Gastroesophageal sphincter (tissue), 4 donors: ENCODE measurements around the gene PTCH1. TPM values are rescaled to one million over a fixed set of nuclear protein-coding genes. Genes with fewer than 3 reads are reported as not detected.

Experiments
- ATAC-seq: fragments of 150-250 bp; one replicate; pipeline ENCODE4 v1.9.1; 2016; ENCODE audit warnings: mild to moderate bottlenecking, moderate library complexity
- H3K27ac ChIP-seq, 4 donors: fragments of 200-600 bp; sonication (generic) in 3 of 4; 1 replicate in 3 of 4; 2 replicates in 1 of 4; pipeline ENCODE4 v1.5.1; 2016 to 2019
- H3K27me3 ChIP-seq: fragments of 200-600 bp; sonication (generic); one replicate; pipeline ENCODE4 v1.5.1; 2019
- H3K36me3 ChIP-seq, 2 donors: fragments of 200-600 bp; sonication (generic); one replicate each; pipeline ENCODE4 v1.5.1; 2019; ENCODE audit warnings: control low read depth in 1 of 2
- H3K4me1 ChIP-seq, 3 donors: fragments of 200-600 bp; sonication (generic); 1 replicate in 2 of 3; 2 replicates in 1 of 3; pipeline ENCODE4 v1.5.1; 2016 to 2019; ENCODE audit warnings: control low read depth in 2 of 3
- H3K4me3 ChIP-seq, 2 donors: fragments of 200-600 bp; sonication (generic); one replicate each; pipeline ENCODE4 v1.5.1; 2019; ENCODE audit warnings: mild to moderate bottlenecking in 1 of 2, moderate library complexity in 1 of 2
- H3K9me3 ChIP-seq, 3 donors: fragments of 200-600 bp; sonication (generic); one replicate each; pipeline ENCODE4 v1.5.1; 2017 to 2019; ENCODE audit warnings: control low read depth in 2 of 3
- EP300 ChIP-seq: sonication (generic); formaldehyde crosslinking; IDR thresholded peaks from one replicate; pipeline ENCODE4 v1.6.1; 2017; ENCODE audit warnings: antibody characterized with exemption, mild to moderate bottlenecking
- POLR2A ChIP-seq, 2 donors: fragments of 450-650 bp; IDR thresholded peaks; one replicate each; pipeline ENCODE4 v1.6.1; 2017; ENCODE audit warnings: antibody characterized with exemption in 2 of 2, mild to moderate bottlenecking in 2 of 2, moderate library complexity in 1 of 2
- POLR2AphosphoS5 ChIP-seq: sonication (generic); formaldehyde crosslinking; IDR thresholded peaks from one replicate; pipeline ENCODE4 v1.6.1; 2017; ENCODE audit warnings: antibody characterized with exemption
- WGBS, 2 donors: methylation state at CpG; one replicate each; pipeline ENCODE4 v1.1.5; 2018; ENCODE audit warnings: low coverage in 1 of 2; 5-methylcytosine and 5-hydroxymethylcytosine counted together
- total RNA-seq, 4 donors: library from RNA; depleted of rRNA; stranded (reverse); fragments of >200 nt; gene quantifications; one replicate each; pipeline ENCODE4 v1.1.0, GENCODE V29; 2016
- TF ChIP-seq, protein P1 (sequence below), 4 experiments: fragments of 200-600 bp in 2 of 4; fragments of 450-650 bp in 2 of 4; sonication (generic) in 1 of 4; IDR thresholded peaks; one replicate each; pipeline ENCODE4 v1.5.1; 2017 to 2019; ENCODE audit warnings: antibody characterized with exemption in 4 of 4, mild to moderate bottlenecking in 2 of 4, moderate library complexity in 2 of 4

The PTCH1 gene
- total RNA-seq, 4 donors from 2014 or later = 12.5 to 20.3 (median 15.5) TPM

DNA sequence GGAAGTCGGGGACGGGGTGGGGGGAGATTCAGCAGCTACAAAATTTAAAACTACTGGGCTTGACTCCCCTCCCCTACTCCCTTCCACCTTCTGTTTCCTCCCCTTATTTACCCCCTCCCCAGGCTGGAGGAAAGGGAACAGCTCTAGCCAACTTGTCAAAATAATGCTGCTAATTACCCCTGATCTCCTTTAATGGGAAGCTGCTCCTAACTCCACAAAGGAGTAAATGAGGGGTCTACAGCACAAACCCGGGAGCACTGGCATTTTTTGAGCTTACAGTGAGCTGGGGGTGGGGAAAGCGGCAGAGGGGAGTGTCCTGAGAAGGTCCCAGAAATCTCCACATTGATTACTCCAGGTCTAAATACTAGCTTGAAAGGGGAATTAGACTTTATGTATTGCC, 3.1 kb downstream of the PTCH1 start:
- no peak overlapping the region for H3K4me3 ChIP-seq
- no peak for ATAC-seq

DNA sequence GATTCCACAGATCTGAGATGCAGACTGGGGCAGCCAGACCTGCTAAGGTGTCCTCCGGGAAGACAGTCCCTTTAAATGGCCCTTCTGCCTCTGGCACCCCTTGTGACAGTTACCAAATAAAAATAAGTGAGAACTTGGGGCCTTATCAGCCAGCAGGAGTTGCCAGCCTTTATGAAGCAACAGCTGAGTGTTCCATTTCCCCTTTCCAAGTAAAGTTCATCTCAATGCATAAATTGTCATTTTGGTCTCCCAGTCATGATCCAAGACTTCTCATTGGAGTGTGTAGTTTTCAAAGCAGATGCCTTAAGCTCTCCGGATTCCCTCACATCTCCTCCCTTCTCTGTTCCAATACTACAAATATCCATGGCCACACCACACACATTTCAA, 4.1 kb downstream of the PTCH1 start:
- ATAC-seq = no peak
- no peak for TF ChIP-seq EP300
- no peak for TF ChIP-seq POLR2A (IDR thresholded peaks at IDR 0.05)
- TF ChIP-seq, protein P1, sequence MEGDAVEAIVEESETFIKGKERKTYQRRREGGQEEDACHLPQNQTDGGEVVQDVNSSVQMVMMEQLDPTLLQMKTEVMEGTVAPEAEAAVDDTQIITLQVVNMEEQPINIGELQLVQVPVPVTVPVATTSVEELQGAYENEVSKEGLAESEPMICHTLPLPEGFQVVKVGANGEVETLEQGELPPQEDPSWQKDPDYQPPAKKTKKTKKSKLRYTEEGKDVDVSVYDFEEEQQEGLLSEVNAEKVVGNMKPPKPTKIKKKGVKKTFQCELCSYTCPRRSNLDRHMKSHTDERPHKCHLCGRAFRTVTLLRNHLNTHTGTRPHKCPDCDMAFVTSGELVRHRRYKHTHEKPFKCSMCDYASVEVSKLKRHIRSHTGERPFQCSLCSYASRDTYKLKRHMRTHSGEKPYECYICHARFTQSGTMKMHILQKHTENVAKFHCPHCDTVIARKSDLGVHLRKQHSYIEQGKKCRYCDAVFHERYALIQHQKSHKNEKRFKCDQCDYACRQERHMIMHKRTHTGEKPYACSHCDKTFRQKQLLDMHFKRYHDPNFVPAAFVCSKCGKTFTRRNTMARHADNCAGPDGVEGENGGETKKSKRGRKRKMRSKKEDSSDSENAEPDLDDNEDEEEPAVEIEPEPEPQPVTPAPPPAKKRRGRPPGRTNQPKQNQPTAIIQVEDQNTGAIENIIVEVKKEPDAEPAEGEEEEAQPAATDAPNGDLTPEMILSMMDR (IDR thresholded peaks at IDR 0.05) = no peak
- no peak for TF ChIP-seq POLR2AphosphoS5
- WGBS, 2 donors = 69 to 82% methylated on average over 1 to 2 of the region's 2 CpGs
- Histone ChIP-seq H3K4me1 (peaks cover 0 to 48% (median 11%) of the 10 kb centered on the region in 3 donors), H3K27me3 (peaks cover 9% of the 10 kb centered on the region), H3K9me3 (no peaks in the 10 kb centered on the region), H3K4me3 (peak overlapping the region in 1 of 2 donors; percentile 92), H3K27ac (peak overlapping the region in 3 of 4 donors; percentile 42 to 94 (median 91)), H3K36me3 (no peaks in the 10 kb centered on the region)

More for the DNA sequence above, 3.1 kb downstream of the PTCH1 start:
- 81 to 100% methylated on average over 2 to 4 of the region's 4 CpGs for WGBS, 2 donors
- TF ChIP-seq, protein P1 (IDR thresholded peaks at IDR 0.05) = no peak
- TF ChIP-seq POLR2AphosphoS5 (no peak), EP300 (no peak), POLR2A (IDR thresholded peaks at IDR 0.05) (no peak)
- Histone ChIP-seq H3K27me3 (peaks cover 9% of the 10 kb centered on the region), H3K4me1 (peaks cover 0 to 49% (median 11%) of the 10 kb centered on the region in 3 donors), H3K27ac (no peak overlapping the region), H3K9me3 (no peaks in the 10 kb centered on the region), H3K36me3 (no peaks in the 10 kb centered on the region)

DNA sequence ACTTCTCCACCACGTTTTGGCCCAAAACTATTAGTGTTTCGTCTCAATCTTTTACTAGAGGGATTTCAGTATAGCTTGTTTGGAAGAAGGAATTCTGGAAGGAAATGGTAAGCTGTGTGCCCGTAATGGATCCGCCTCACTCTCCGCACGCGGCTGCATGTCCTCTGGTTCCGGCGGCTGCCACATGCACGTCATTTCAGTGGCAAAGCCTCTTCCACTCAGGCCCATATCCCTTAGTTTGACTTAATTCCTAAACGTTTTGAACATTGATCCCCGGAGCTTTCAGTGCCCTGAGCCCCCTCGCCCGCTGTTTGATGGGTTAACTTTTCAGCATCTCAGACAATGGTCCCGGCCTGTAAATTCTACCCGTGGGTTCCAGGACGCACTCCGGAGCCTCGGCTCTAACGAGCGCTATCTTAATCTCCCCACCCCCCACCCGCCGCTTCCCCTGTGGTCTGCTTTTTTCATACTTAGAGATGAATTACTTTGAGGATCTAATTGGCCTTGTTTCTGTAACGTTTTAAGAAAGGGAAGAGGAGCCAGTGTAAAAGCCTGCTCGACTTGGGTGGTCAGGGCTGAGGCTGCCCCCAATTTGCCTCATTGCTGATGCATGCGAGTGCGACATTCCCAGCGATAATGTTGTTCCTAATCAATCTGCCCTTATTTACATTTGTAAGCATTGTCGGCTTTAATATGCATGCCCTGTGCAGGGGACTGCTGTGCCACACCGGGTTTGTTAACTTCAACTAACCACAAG, 4.6 kb downstream of the PTCH1 start:
- TF ChIP-seq POLR2AphosphoS5 (no peak), POLR2A (IDR thresholded peaks at IDR 0.05) (no peak), EP300 (no peak)
- TF ChIP-seq, protein P1 (IDR thresholded peaks at IDR 0.05) = no peak
- Histone ChIP-seq H3K4me1 (peaks cover 0 to 43% (median 8%) of the 10 kb centered on the region in 3 donors), H3K27me3 (peaks cover 9% of the 10 kb centered on the region), H3K27ac (peak overlapping the region in 3 of 4 donors; percentile 42 to 94 (median 91)), H3K36me3 (no peaks in the 10 kb centered on the region), H3K9me3 (no peaks in the 10 kb centered on the region), H3K4me3 (peak overlapping the region in 1 of 2 donors; percentile 92)
- ATAC-seq = no peak
- WGBS, 2 donors = 21 to 40% methylated on average over 15 to 28 of the region's 30 CpGs

DNA sequence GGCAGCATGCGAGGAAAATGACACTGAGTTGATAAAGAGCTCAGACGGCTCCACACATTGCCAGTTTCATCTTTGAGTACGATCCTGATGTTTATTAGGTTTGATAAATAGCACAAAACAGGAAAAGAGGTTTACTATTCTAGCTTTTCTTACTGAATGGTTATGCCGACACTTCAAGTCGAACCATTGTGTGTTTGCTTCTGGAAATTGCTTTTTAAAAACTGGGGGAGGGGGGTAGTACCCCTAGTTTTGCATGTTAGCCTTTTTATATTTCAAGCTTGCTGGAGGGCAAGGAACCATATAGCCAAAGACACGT, 5.2 kb downstream of the PTCH1 start:
- 3 to 5% methylated on average over 6 of the region's 6 CpGs for WGBS, 2 donors
- H3K27ac ChIP-seq = peak overlapping the region; percentile 81 to 96 (median 92)
- ATAC-seq = no peak
- peak overlapping the region; percentile 69 to 92 for H3K4me3 ChIP-seq
- H3K4me1 ChIP-seq = peaks cover 0 to 37% (median 8%) of the 10 kb centered on the region in 3 donors
- H3K36me3 ChIP-seq = no peaks in the 10 kb centered on the region
- peaks cover 9% of the 10 kb centered on the region for H3K27me3 ChIP-seq
- H3K9me3 ChIP-seq = no peaks in the 10 kb centered on the region
- TF ChIP-seq POLR2A (IDR thresholded peaks at IDR 0.05) (no peak), POLR2AphosphoS5 (no peak), EP300 (no peak)
- TF ChIP-seq, protein P1 (IDR thresholded peaks at IDR 0.05) = no peak
